Fibroblast of lung (primary cell): ENCODE results near the gene ELMOD1.

ENCODE experiments used
- EZH2 ChIP-seq: IDR thresholded peaks from 2 replicates; pipeline ENCODE4 v1.5.1; 2012; ENCODE audit warnings: low read length, control low read depth, mild to moderate bottlenecking; ENCODE audit errors: missing control alignments
- TF ChIP-seq, protein P1 (sequence below), 2 donors: IDR thresholded peaks in 1 of 2; conservative IDR thresholded peaks in 1 of 2; 1 replicate in 1 of 2; 2 replicates in 1 of 2; pipeline ENCODE4 v1.5.1; 2011 to 2012; ENCODE audit warnings: low read length in 2 of 2, control low read depth in 1 of 2, inconsistent platforms in 1 of 2, low read depth in 1 of 2, mild to moderate bottlenecking in 1 of 2

DNA sequence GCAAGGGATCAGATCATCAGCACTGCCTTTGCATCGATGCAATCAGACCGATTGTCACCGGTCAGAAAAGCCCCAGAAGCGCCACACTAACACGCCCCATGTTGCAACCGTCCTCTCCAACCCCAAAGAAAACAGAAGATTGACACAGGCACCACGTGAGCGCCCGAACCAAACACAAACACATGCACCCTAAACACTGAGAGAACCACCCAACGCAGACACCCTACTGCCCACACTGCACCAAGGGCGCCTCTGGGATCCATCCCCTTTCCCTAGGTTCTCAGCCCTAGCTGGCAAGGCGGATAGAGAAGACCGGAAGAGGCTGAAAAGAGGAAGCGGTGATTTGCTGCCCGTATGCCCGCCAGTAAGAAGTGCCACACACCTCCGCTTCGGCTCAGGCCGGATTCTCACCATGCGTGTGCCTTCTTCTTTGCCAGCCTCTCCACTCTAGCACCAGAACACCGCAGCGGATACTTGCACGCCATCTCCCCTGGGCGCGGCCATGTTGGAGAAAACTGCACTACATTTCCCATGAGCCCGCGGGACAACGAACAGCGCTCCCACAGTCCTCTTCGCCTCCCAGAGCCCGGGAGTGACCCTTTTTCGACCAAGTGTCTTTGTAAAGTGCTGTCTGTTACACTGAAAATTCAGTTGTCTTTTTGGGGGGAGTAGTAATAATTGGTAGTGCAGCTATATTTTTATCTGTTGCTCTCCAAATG lies 25.6 kb upstream of the ELMOD1 start, which contains the start of gene ALKBH8:
- TF ChIP-seq, protein P1, sequence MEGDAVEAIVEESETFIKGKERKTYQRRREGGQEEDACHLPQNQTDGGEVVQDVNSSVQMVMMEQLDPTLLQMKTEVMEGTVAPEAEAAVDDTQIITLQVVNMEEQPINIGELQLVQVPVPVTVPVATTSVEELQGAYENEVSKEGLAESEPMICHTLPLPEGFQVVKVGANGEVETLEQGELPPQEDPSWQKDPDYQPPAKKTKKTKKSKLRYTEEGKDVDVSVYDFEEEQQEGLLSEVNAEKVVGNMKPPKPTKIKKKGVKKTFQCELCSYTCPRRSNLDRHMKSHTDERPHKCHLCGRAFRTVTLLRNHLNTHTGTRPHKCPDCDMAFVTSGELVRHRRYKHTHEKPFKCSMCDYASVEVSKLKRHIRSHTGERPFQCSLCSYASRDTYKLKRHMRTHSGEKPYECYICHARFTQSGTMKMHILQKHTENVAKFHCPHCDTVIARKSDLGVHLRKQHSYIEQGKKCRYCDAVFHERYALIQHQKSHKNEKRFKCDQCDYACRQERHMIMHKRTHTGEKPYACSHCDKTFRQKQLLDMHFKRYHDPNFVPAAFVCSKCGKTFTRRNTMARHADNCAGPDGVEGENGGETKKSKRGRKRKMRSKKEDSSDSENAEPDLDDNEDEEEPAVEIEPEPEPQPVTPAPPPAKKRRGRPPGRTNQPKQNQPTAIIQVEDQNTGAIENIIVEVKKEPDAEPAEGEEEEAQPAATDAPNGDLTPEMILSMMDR (conservative IDR thresholded peaks at IDR 0.05 in 1 of 2, IDR thresholded peaks at IDR 0.05 in 1 of 2; ENCODE audit: low read depth in 1 of 2, low read length in 2 of 2), result no peak
- TF ChIP-seq EZH2, result no peak
